Smooth muscle cell (in vitro differentiated cells): ENCODE measurements around the gene PSMD13. TPM values are rescaled to one million over a fixed set of nuclear protein-coding genes. Genes with fewer than 3 reads are reported as not detected.

Source experiments
- DNase-seq: peaks from one replicate; lab custom pipeline; 2025; ENCODE audit not compliant: unreplicated experiment; lab: John Stamatoyannopoulos, UW
- H2AFZ ChIP-seq: fragments of 200-600 bp; sonication (generic); 2 replicates; pipeline ENCODE4 v1.6.0; 2016; ENCODE audit warnings: antibody characterized with exemption, low read depth, mild to moderate bottlenecking
- H3F3A ChIP-seq: fragments of 200-600 bp; sonication (generic); 2 replicates; pipeline ENCODE4 v1.6.0; 2017; ENCODE audit warnings: antibody characterized with exemption, low read depth
- H3K27ac ChIP-seq: fragments of 200-600 bp; sonication (generic); 2 replicates; pipeline ENCODE4 v1.5.1; 2016; ENCODE audit warnings: low read depth, mild to moderate bottlenecking
- H3K27me3 ChIP-seq: fragments of 200-600 bp; sonication (generic); 2 replicates; pipeline ENCODE4 v1.6.1; 2016; ENCODE audit warnings: low read depth, mild to moderate bottlenecking
- H3K36me3 ChIP-seq: fragments of 200-600 bp; sonication (generic); 2 replicates; pipeline ENCODE4 v1.5.1; 2016; ENCODE audit warnings: low read depth
- H3K4me1 ChIP-seq: fragments of 200-600 bp; sonication (generic); 2 replicates; pipeline ENCODE4 v1.5.1; 2016; ENCODE audit warnings: low read depth
- H3K4me2 ChIP-seq: fragments of 200-600 bp; sonication (generic); 2 replicates; pipeline ENCODE4 v1.6.0; 2016; ENCODE audit warnings: mild to moderate bottlenecking
- H3K4me3 ChIP-seq: fragments of 200-600 bp; sonication (generic); 2 replicates; pipeline ENCODE4 v1.5.1; 2016; ENCODE audit warnings: mild to moderate bottlenecking
- H3K79me2 ChIP-seq: fragments of 200-600 bp; sonication (generic); 2 replicates; pipeline ENCODE4 v1.6.0; 2016; ENCODE audit warnings: low read depth, mild to moderate bottlenecking
- H3K9ac ChIP-seq: fragments of 200-600 bp; sonication (generic); 2 replicates; pipeline ENCODE4 v1.6.0; 2016; ENCODE audit warnings: low read depth
- H3K9me3 ChIP-seq: fragments of 200-600 bp; sonication (generic); replicated peaks from 2 replicates; pipeline ENCODE4 v1.5.1; 2016; ENCODE audit warnings: low read depth
- H4K20me1 ChIP-seq: fragments of 200-600 bp; sonication (generic); 2 replicates; pipeline ENCODE4 v1.6.0; 2016; ENCODE audit warnings: low read depth
- WGBS: methylation state at CpG from one replicate; pipeline ENCODE4 v1.1.7; 2016; ENCODE audit warnings: low lambda C conversion rate; 5-methylcytosine and 5-hydroxymethylcytosine counted together
- polyA plus RNA-seq: library from polyadenylated mRNA; unstranded; fragments of >200 nt; fragmentation: Nextera tagmentation; extraction: Ambion mirVana; gene quantifications from 2 replicates; pipeline ENCODE4 v1.2.1, GENCODE V29; 2016
- total RNA-seq: library from RNA; depleted of rRNA; stranded (reverse); fragments of >200 nt; gene quantifications from 2 replicates; pipeline ENCODE4 v1.2.3, GENCODE V29; 2014
- TF ChIP-seq, protein P1 (sequence below): fragments of 200-600 bp; sonication (generic); IDR thresholded peaks from 2 replicates; pipeline ENCODE4 v1.5.1; 2017; ENCODE audit warnings: borderline replicate concordance, mild to moderate bottlenecking, antibody characterized with exemption; ENCODE audit not compliant: insufficient read depth, poor library complexity, severe bottlenecking

The PSMD13 gene
- total and polyA plus RNA-seq, 2 experiments from 2014 or later = 77.4 to 200 TPM

GRCh38 chr11:208917-209260 is 27.9 kb upstream of the PSMD13 start:
- 2% methylated on average over 21 of the region's 26 CpGs for WGBS

GRCh38 chr11:209275-210121 is 27.3 kb upstream of the PSMD13 start:
- peaks cover 27% of the 10 kb centered on the region for H3F3A ChIP-seq
- no peak for DNase-seq
- H3K27ac ChIP-seq = peak overlapping the region; percentile 99
- peaks cover 17% of the 10 kb centered on the region for H3K4me1 ChIP-seq
- no peaks in the 10 kb centered on the region for H3K9me3 ChIP-seq
- H3K9ac ChIP-seq = peak overlapping the region; percentile 95
- no peaks in the 10 kb centered on the region for H3K36me3 ChIP-seq
- H2AFZ ChIP-seq = no peak overlapping the region
- no peaks in the 10 kb centered on the region for H3K27me3 ChIP-seq
- H4K20me1 ChIP-seq = peaks cover 66% of the 10 kb centered on the region
- WGBS = 69% methylated on average over 29 of the region's 29 CpGs
- peak overlapping the region; percentile 96 for H3K4me2 ChIP-seq
- H3K79me2 ChIP-seq = peaks cover 61% of the 10 kb centered on the region
- H3K4me3 ChIP-seq = peak overlapping the region; percentile 94
- TF ChIP-seq, protein P1, sequence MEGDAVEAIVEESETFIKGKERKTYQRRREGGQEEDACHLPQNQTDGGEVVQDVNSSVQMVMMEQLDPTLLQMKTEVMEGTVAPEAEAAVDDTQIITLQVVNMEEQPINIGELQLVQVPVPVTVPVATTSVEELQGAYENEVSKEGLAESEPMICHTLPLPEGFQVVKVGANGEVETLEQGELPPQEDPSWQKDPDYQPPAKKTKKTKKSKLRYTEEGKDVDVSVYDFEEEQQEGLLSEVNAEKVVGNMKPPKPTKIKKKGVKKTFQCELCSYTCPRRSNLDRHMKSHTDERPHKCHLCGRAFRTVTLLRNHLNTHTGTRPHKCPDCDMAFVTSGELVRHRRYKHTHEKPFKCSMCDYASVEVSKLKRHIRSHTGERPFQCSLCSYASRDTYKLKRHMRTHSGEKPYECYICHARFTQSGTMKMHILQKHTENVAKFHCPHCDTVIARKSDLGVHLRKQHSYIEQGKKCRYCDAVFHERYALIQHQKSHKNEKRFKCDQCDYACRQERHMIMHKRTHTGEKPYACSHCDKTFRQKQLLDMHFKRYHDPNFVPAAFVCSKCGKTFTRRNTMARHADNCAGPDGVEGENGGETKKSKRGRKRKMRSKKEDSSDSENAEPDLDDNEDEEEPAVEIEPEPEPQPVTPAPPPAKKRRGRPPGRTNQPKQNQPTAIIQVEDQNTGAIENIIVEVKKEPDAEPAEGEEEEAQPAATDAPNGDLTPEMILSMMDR = no peak

More at GRCh38 chr11:208917-209260, 27.9 kb upstream of the PSMD13 start:
- Histone ChIP-seq H3K4me3 (peak overlapping the region; percentile 94), H3K4me2 (peak overlapping the region; percentile 96), H3F3A (peaks cover 21% of the 10 kb centered on the region), H3K79me2 (peaks cover 67% of the 10 kb centered on the region), H4K20me1 (peaks cover 72% of the 10 kb centered on the region), H3K27ac (peak overlapping the region; percentile 99), H3K9me3 (no peaks in the 10 kb centered on the region), H3K27me3 (no peaks in the 10 kb centered on the region), H3K9ac (peak overlapping the region; percentile 95), H2AFZ (no peak overlapping the region), H3K36me3 (no peaks in the 10 kb centered on the region), H3K4me1 (peaks cover 17% of the 10 kb centered on the region)
- DNase-seq = no peak
- TF ChIP-seq, protein P1 = no peak

GRCh38 chr11:210122-210802 is 26.5 kb upstream of the PSMD13 start:
- TF ChIP-seq, protein P1 = no peak
- H3F3A ChIP-seq = peaks cover 35% of the 10 kb centered on the region
- peak overlapping the region; percentile 99 for H3K27ac ChIP-seq
- H3K36me3 ChIP-seq = no peaks in the 10 kb centered on the region
- H3K9ac ChIP-seq = peak overlapping the region; percentile 95
- H3K4me2 ChIP-seq = peak overlapping the region; percentile 96
- H2AFZ ChIP-seq = no peak overlapping the region
- H3K9me3 ChIP-seq = no peaks in the 10 kb centered on the region
- 91% methylated on average over 9 of the region's 9 CpGs for WGBS
- peak overlapping the region; percentile 94 for H3K4me3 ChIP-seq
- H3K79me2 ChIP-seq = peaks cover 54% of the 10 kb centered on the region
- no peaks in the 10 kb centered on the region for H3K27me3 ChIP-seq
- H4K20me1 ChIP-seq = peaks cover 59% of the 10 kb centered on the region
- peaks cover 17% of the 10 kb centered on the region for H3K4me1 ChIP-seq
- DNase-seq = no peak
